Measurements from ENCODE around the gene FCHSD2.
"Not testable (repeated sequence)": the region's sequence is repeated elsewhere in the genome, so short reads cannot be mapped to it uniquely, and the experiment has no call there.

Gene FCHSD2

DNA sequence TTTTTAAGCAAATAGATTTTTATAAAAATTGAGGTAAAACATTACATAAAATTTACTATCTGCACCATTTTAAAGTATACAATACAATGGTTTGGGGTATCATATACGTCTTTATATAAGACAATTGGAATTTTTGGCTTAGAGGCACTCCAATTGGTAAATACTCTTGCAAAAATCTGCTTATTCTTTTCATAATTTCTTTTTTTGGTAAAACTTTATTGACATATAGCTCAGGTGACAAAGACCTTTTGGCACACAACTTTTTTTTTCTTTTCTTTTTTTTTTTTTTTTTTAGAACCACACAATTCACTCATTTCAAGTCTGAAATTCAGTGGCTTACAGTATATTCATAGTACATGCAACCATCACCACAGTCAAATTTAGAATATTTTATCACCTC is 270.1 kb downstream of the FCHSD2 start:
- Histone ChIP-seq H3K27ac (ENCODE audit: low read length) (no peak overlapping the region), H3K4me1 (ENCODE audit: control insufficient read depth, insufficient read depth, low read length) (no peaks in the 10 kb centered on the region), H3K36me3 (ENCODE audit: control insufficient read depth in 2 of 2, insufficient read depth in 2 of 2, low read length in 2 of 2) (peaks cover 0 to 4% of the 10 kb centered on the region in 2 donors), H3K27me3 (ENCODE audit: control insufficient read depth in 1 of 2, insufficient read depth in 2 of 2, low read length in 2 of 2) (no peaks in the 10 kb centered on the region), H3K4me3 (ENCODE audit: low read length in 2 of 2) (no peak overlapping the region), H3K9me3 (ENCODE audit: control insufficient read depth in 2 of 2, low read length in 2 of 2) (no peaks in the 10 kb centered on the region), H3K9ac (ENCODE audit: low read length in 2 of 2) (no peak overlapping the region)

DNA sequence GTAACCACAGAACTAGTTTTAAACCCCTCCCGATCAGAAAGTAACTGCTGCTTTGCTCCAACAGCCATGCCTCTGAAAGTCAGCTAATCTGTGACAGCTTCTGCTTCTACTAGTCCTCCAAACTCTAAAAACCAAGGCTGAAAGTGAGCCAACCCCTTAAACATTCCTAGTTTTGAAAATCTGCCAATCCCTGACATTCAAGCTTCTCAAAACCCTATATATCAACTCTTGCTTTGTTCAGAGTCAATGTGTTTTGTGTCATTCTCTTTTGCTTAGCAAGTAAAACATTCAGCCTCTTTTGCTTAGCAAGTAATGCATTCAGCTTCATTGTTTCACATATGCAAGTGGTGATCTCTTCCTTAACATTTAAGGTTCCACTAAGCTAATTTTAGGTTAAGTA is 271.0 kb downstream of the FCHSD2 start:
- Histone ChIP-seq H3K4me3 (ENCODE audit: low read length in 2 of 2) (no peak overlapping the region), H3K4me1 (ENCODE audit: control insufficient read depth, insufficient read depth, low read length) (no peaks in the 10 kb centered on the region), H3K9ac (ENCODE audit: low read length in 2 of 2) (no peak overlapping the region), H3K27me3 (ENCODE audit: control insufficient read depth in 1 of 2, insufficient read depth in 2 of 2, low read length in 2 of 2) (no peaks in the 10 kb centered on the region), H3K9me3 (ENCODE audit: control insufficient read depth in 2 of 2, low read length in 2 of 2) (no peaks in the 10 kb centered on the region), H3K27ac (ENCODE audit: low read length) (no peak overlapping the region), H3K36me3 (ENCODE audit: control insufficient read depth in 2 of 2, insufficient read depth in 2 of 2, low read length in 2 of 2) (peaks cover 0 to 4% of the 10 kb centered on the region in 2 donors)

DNA sequence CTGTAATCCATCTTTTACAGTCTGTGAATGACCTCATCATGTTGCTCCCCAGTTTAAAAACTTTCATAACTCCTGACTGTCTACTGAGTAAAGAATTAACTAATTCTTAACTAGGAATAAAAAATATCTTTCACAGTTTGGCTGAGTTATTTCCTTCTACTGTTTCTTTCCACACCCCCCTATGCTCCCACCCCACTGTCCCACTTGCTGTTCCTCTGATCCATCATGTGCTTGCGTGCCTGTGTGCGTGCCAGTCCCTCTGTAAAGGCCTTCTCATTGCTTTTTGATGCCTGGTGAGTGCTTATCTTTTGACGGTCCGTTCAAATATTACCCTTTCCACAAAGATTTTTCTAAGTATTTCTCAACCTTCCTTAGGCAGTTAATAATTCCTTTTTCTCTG is 272.3 kb downstream of the FCHSD2 start:
- Histone ChIP-seq H3K9me3 (ENCODE audit: control insufficient read depth in 2 of 2, low read length in 2 of 2) (no peaks in the 10 kb centered on the region), H3K4me1 (ENCODE audit: control insufficient read depth, insufficient read depth, low read length) (no peaks in the 10 kb centered on the region), H3K27ac (ENCODE audit: low read length) (no peak overlapping the region), H3K4me3 (ENCODE audit: low read length in 2 of 2) (no peak overlapping the region), H3K9ac (ENCODE audit: low read length in 2 of 2) (no peak overlapping the region), H3K36me3 (ENCODE audit: control insufficient read depth in 2 of 2, insufficient read depth in 2 of 2, low read length in 2 of 2) (peaks cover 0 to 3% of the 10 kb centered on the region in 2 donors), H3K27me3 (ENCODE audit: control insufficient read depth in 1 of 2, insufficient read depth in 2 of 2, low read length in 2 of 2) (no peaks in the 10 kb centered on the region)

DNA sequence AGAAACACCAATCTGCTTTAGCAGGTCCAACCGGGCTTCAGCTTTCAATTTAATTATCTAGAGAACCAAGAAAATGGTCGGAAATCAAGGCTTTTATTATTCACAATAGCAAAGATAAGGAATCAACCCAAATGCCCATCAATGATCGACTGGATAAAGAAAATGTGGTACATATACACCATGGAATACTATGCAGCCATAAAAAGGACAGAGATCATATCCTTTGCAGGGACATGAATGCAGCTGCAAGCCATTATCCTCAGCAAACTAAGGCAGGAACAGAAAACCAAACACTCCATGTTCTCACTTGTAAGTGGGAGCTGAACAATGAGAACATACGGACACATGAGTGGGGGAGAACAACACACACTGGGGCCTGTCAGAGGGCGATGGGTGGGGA is 274.1 kb downstream of the FCHSD2 start:
- peaks cover 2% of the 10 kb centered on the region for H3K4me1 ChIP-seq (ENCODE audit: control insufficient read depth, insufficient read depth, low read length)
- peaks cover 0 to 3% of the 10 kb centered on the region in 2 donors for H3K36me3 ChIP-seq (ENCODE audit: control insufficient read depth in 2 of 2, insufficient read depth in 2 of 2, low read length in 2 of 2)
- no peak overlapping the region for H3K9ac ChIP-seq (ENCODE audit: low read length in 2 of 2)
- H3K4me3 ChIP-seq (ENCODE audit: low read length in 2 of 2): no peak overlapping the region
- no peak overlapping the region for H3K27ac ChIP-seq (ENCODE audit: low read length)
- H3K27me3 ChIP-seq (ENCODE audit: control insufficient read depth in 1 of 2, insufficient read depth in 2 of 2, low read length in 2 of 2): no peaks in the 10 kb centered on the region
- no peaks in the 10 kb centered on the region for H3K9me3 ChIP-seq (ENCODE audit: control insufficient read depth in 2 of 2, low read length in 2 of 2)

DNA sequence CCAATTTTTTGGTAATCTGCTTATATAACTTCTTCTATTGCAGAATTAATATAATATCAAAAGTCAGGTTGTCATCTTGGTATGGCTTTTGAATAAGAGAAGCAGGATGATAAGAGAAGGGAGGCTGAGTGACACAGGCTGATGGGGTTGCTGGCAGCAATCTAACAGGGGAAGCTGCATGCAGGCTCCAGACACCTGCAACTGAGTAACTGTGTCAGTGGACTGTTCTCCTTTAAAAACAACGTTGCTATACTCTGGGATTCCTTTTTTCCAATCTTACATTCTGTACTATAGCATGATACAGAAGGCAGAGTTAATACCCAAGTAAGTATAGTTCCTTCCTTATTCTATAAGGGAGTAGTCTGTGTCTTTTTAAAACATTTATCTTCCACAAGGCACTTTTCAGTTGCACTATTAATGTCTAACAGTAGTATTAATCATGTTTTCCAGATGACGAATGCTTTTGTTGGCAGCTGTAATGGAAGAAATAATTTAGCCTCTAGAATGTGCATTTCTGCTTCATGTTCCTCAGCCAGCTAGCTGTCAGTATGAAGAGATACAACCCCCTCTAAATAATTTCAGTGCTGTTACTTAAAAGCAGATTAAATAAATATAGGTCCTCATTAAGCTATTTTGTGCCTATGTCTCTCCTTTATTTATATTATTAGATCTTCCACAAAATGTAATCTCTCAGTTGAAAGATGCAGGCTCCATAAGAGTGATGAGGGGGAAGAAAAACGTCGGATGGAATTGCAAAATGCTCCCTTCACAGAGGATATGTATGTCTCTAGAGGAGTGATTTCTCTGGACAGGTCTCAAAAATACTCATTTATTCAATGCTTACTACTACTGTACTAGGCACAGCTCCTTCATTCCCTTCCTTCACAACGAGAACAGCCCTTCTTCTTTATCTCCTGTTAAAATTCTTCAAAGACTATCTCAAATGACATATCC is 277.1 kb downstream of the FCHSD2 start:
- Histone ChIP-seq H3K27me3 (ENCODE audit: control insufficient read depth in 1 of 2, insufficient read depth in 2 of 2, low read length in 2 of 2) (no peaks in the 10 kb centered on the region), H3K4me3 (ENCODE audit: low read length in 2 of 2) (no peak overlapping the region), H3K4me1 (ENCODE audit: control insufficient read depth, insufficient read depth, low read length) (peaks cover 2% of the 10 kb centered on the region), H3K9me3 (ENCODE audit: control insufficient read depth in 2 of 2, low read length in 2 of 2) (no peaks in the 10 kb centered on the region), H3K36me3 (ENCODE audit: control insufficient read depth in 2 of 2, insufficient read depth in 2 of 2, low read length in 2 of 2) (peaks cover 0 to 3% of the 10 kb centered on the region in 2 donors), H3K27ac (ENCODE audit: low read length) (no peak overlapping the region), H3K9ac (ENCODE audit: low read length in 2 of 2) (no peak overlapping the region)

DNA sequence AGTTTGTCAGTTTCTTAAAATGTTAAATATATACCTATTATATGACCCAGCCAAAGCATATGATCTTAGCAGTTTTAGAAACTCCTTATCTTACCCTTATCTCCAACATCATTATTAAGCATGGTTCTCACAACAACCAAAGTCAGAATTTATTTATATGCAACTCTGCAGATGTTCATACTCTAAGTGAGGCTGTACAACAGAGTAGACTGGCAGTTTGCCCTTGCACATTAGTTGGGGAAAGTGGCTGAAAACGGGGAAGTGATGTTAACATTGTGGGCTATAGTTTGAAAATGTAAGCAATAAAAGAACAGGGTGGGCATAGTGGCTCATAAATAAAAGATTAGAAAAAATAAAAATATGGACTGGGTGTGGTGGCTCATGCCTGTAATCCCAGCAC is 278.2 kb downstream of the FCHSD2 start:
- no peak overlapping the region for H3K9ac ChIP-seq (ENCODE audit: low read length in 2 of 2)
- H3K36me3 ChIP-seq (ENCODE audit: control insufficient read depth in 2 of 2, insufficient read depth in 2 of 2, low read length in 2 of 2): peaks cover 0 to 3% of the 10 kb centered on the region in 2 donors
- no peaks in the 10 kb centered on the region for H3K27me3 ChIP-seq (ENCODE audit: control insufficient read depth in 1 of 2, insufficient read depth in 2 of 2, low read length in 2 of 2)
- peaks cover 2% of the 10 kb centered on the region for H3K4me1 ChIP-seq (ENCODE audit: control insufficient read depth, insufficient read depth, low read length)
- H3K4me3 ChIP-seq (ENCODE audit: low read length in 2 of 2): no peak overlapping the region
- H3K9me3 ChIP-seq (ENCODE audit: control insufficient read depth in 2 of 2, low read length in 2 of 2): no peaks in the 10 kb centered on the region
- no peak overlapping the region for H3K27ac ChIP-seq (ENCODE audit: low read length)

DNA sequence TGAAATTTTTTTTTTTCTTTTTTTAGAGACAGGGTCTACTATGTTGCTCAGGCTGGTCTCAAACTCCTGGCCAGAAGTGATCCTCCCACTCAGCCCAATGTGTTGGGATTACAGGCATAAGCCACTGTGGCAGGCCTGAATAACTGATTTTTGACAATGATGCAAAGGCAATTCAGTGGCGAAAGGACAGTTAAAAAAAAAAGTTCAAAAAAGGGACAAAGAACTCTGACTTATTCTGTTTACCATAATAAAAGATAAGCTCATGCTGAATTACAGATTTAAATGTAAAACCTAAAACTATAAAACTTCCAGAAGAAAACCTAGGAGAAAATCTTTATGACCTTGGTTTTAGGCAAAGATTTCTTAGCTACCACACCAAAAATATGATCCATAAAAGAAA is 279.0 kb downstream of the FCHSD2 start:
- no peaks in the 10 kb centered on the region for H3K27me3 ChIP-seq (ENCODE audit: control insufficient read depth in 1 of 2, insufficient read depth in 2 of 2, low read length in 2 of 2)
- peaks cover 2% of the 10 kb centered on the region for H3K4me1 ChIP-seq (ENCODE audit: control insufficient read depth, insufficient read depth, low read length)
- no peak overlapping the region for H3K4me3 ChIP-seq (ENCODE audit: low read length in 2 of 2)
- H3K27ac ChIP-seq (ENCODE audit: low read length): no peak overlapping the region
- H3K9ac ChIP-seq (ENCODE audit: low read length in 2 of 2): no peak overlapping the region
- H3K36me3 ChIP-seq (ENCODE audit: control insufficient read depth in 2 of 2, insufficient read depth in 2 of 2, low read length in 2 of 2): no peaks in the 10 kb centered on the region
- H3K9me3 ChIP-seq (ENCODE audit: control insufficient read depth in 2 of 2, low read length in 2 of 2): no peaks in the 10 kb centered on the region

DNA sequence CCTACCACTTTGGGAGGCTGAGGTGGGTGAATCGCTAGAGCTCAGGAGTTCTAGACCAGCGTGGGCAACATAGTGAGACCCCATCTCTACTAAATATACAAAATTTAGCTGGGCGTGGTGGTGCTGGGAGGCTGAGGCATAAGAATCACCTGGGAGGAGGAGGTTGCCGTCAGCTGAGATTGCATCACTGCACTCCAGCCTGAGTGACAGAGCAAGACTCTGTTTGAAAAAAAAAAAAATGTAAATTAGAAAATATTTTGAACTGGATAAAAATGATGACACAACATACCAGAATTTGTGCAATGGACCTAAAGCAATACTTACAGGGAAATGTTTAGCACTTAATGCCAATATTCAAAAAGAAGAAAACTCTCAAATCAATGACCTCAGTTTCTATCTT is 281.5 kb downstream of the FCHSD2 start:
- no peaks in the 10 kb centered on the region for H3K27me3 ChIP-seq (ENCODE audit: control insufficient read depth in 1 of 2, insufficient read depth in 2 of 2, low read length in 2 of 2)
- H3K9ac ChIP-seq (ENCODE audit: low read length in 2 of 2): no peak overlapping the region
- H3K36me3 ChIP-seq (ENCODE audit: control insufficient read depth in 2 of 2, insufficient read depth in 2 of 2, low read length in 2 of 2): no peaks in the 10 kb centered on the region
- peaks cover 5% of the 10 kb centered on the region for H3K4me1 ChIP-seq (ENCODE audit: control insufficient read depth, insufficient read depth, low read length)
- H3K9me3 ChIP-seq (ENCODE audit: control insufficient read depth in 2 of 2, low read length in 2 of 2): no peaks in the 10 kb centered on the region
- H3K4me3 ChIP-seq (ENCODE audit: low read length in 2 of 2): no peak overlapping the region
- no peak overlapping the region for H3K27ac ChIP-seq (ENCODE audit: low read length)

DNA sequence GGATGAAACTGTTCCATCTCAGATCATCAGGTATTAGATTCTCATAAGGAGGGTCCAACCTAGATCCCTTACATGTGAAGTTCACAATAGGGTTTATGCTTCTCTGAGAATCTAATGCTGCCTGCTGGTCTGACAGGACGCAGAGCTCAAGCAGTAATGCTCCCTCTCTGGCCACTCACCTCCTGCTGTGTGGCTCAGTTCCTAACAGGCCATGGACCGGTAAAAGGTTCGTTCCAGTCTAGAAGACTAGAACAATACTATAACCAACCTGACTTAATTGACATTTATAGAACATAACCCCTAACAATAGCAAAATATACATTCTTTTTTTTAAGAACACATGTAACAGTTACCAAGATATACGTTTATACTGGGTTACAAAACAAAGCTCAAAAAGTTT is 282.1 kb downstream of the FCHSD2 start:
- H3K27me3 ChIP-seq (ENCODE audit: control insufficient read depth in 1 of 2, insufficient read depth in 2 of 2, low read length in 2 of 2): no peaks in the 10 kb centered on the region
- H3K9me3 ChIP-seq (ENCODE audit: control insufficient read depth in 2 of 2, low read length in 2 of 2): no peaks in the 10 kb centered on the region
- H3K4me3 ChIP-seq (ENCODE audit: low read length in 2 of 2): no peak overlapping the region
- H3K36me3 ChIP-seq (ENCODE audit: control insufficient read depth in 2 of 2, insufficient read depth in 2 of 2, low read length in 2 of 2): no peaks in the 10 kb centered on the region
- H3K27ac ChIP-seq (ENCODE audit: low read length): no peak overlapping the region
- no peak overlapping the region for H3K9ac ChIP-seq (ENCODE audit: low read length in 2 of 2)
- peaks cover 5% of the 10 kb centered on the region for H3K4me1 ChIP-seq (ENCODE audit: control insufficient read depth, insufficient read depth, low read length)

DNA sequence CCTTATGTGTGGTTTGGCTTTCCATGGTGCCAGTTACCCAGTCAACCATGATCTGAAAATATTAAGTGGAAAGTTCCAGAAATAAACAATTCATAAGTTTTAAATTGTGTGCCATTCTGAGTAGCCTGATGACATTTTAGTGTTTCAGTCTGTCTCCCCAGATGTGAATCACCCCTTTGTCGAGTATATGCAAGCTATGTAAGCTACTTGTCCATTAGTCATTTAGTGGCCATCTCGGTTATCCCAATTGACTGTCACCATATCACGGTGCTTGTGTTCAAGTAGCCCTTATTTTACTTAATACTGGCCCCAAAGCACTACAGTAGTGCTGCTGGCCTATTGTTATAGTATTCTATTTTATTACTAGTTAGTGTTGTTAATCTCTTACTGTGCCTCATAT is 283.0 kb downstream of the FCHSD2 start:
- Histone ChIP-seq H3K4me3 (ENCODE audit: low read length in 2 of 2) (no peak overlapping the region), H3K27ac (ENCODE audit: low read length) (no peak overlapping the region), H3K9ac (ENCODE audit: low read length in 2 of 2) (no peak overlapping the region), H3K36me3 (ENCODE audit: control insufficient read depth in 2 of 2, insufficient read depth in 2 of 2, low read length in 2 of 2) (no peaks in the 10 kb centered on the region), H3K9me3 (ENCODE audit: control insufficient read depth in 2 of 2, low read length in 2 of 2) (no peaks in the 10 kb centered on the region), H3K4me1 (ENCODE audit: control insufficient read depth, insufficient read depth, low read length) (peaks cover 3% of the 10 kb centered on the region), H3K27me3 (ENCODE audit: control insufficient read depth in 1 of 2, insufficient read depth in 2 of 2, low read length in 2 of 2) (no peaks in the 10 kb centered on the region)

DNA sequence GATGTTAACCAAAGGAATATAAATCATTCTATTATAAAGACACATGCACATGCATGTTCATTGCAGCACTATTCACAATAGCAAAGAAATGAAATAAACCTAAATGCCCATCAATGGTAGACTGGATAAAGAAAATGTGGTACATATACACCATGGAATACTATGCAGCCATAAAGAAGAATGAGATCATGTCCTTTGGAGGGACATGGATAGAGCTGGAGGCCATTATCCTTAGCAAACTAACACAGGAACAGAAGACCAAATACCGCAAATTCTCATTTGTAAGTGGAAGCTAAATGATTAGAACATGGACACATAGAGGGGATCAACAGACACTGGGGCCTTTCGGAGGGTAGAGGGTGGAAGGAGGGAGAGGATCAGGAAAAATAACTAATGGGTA is 283.9 kb downstream of the FCHSD2 start:
- not testable (repeated sequence) for H3K27ac ChIP-seq (ENCODE audit: low read length); H3K9me3 ChIP-seq (ENCODE audit: control insufficient read depth in 2 of 2, low read length in 2 of 2); H3K4me3 ChIP-seq (ENCODE audit: low read length in 2 of 2); H3K9ac ChIP-seq (ENCODE audit: low read length in 2 of 2); H3K4me1 ChIP-seq (ENCODE audit: control insufficient read depth, insufficient read depth, low read length); H3K27me3 ChIP-seq (ENCODE audit: control insufficient read depth in 1 of 2, insufficient read depth in 2 of 2, low read length in 2 of 2); H3K36me3 ChIP-seq (ENCODE audit: control insufficient read depth in 2 of 2, insufficient read depth in 2 of 2, low read length in 2 of 2)

Data from stomach smooth muscle (tissue), 2 donors.